NB4 (cell line): ENCODE data around the gene NANOGP8.

Experiments used
- DNase-seq: peaks from one replicate; pipeline ENCODE4 v3.0.0; 2010; ENCODE audit warnings: low read depth
- H3K4me3 ChIP-seq: one replicate; pipeline ENCODE4 v1.5.1; 2011; ENCODE audit warnings: mild to moderate bottlenecking, low read depth, low read length, moderate library complexity
- CTCF ChIP-seq: IDR thresholded peaks from one replicate; pipeline ENCODE4 v1.5.1; 2012; ENCODE audit warnings: low read depth, low read length
- MAX ChIP-seq: IDR thresholded peaks from 2 replicates; pipeline ENCODE4 v1.6.1; 2011; ENCODE audit warnings: low read depth, low read length
- MYC ChIP-seq: IDR thresholded peaks from 2 replicates; pipeline ENCODE4 v1.6.1; 2011; ENCODE audit warnings: low read depth, low read length
- POLR2A ChIP-seq: IDR thresholded peaks from 2 replicates; pipeline ENCODE4 v1.6.1; 2011; ENCODE audit warnings: mild to moderate bottlenecking; ENCODE audit not compliant: insufficient read length; ENCODE audit errors: extremely low read depth

The NANOGP8 gene

GRCh38 chr15:35104526-35105147, 19.5 kb upstream of the NANOGP8 start:
- no peak for DNase-seq

DNA sequence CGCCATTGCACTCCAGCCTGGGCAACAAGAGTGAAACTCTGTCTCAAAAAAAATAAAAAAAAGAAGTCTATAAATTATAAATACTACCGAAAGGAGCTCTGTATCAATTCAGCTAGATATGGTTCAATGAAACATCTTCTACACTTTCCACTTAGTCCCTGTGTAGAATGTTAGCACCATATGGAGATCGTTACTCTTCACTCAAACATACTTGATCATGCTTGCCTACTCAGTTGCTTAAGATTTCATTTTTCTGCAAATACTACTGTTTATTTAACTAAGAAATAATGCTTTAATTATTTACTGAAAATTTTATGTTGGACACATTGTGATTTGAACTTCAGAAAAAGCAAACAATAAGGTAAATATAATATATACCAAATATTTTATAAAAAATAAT, 17.1 kb upstream of the NANOGP8 start:
- H3K4me3 ChIP-seq: no peak overlapping the region
- DNase-seq: no peak
- TF ChIP-seq MAX: no peak
- TF ChIP-seq CTCF: no peak
- TF ChIP-seq MYC: no peak
- no peak for TF ChIP-seq POLR2A

More at GRCh38 chr15:35104526-35105147, 19.5 kb upstream of the NANOGP8 start:
- no peak overlapping the region for H3K4me3 ChIP-seq
- TF ChIP-seq POLR2A (no peak), MAX (no peak), MYC (no peak), CTCF (no peak)

DNA sequence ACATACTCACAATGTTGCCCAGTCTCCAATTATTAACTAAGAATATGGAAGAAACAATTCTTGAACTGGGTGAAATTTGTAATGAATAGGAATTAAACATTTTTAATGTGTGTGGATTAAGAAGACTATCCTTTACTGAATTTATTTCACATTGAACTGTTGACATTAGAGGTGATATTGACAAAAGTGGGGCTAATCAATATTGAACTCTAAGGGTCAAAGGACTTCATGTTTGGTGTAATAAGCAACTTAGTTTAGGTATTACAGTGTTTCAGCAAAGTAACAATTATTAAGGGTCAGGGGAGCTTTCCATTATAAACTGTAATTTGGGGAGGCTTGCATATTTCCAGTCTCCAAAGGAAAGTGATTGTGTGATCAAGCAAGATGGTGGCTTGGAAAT, 16.2 kb upstream of the NANOGP8 start:
- TF ChIP-seq POLR2A: no peak
- no peak for TF ChIP-seq MAX
- TF ChIP-seq MYC: no peak
- TF ChIP-seq CTCF: no peak

GRCh38 chr15:35098737-35099136, 13.6 kb upstream of the NANOGP8 start:
- DNase-seq: no peak
- TF ChIP-seq MYC (no peak), POLR2A (no peak), CTCF (no peak), MAX (no peak)
- H3K4me3 ChIP-seq: no peak overlapping the region

More for the DNA sequence above, 16.2 kb upstream of the NANOGP8 start:
- no peak for DNase-seq
- no peak overlapping the region for H3K4me3 ChIP-seq

GRCh38 chr15:35095941-35096340, 10.8 kb upstream of the NANOGP8 start:
- TF ChIP-seq MYC (no peak), POLR2A (no peak), MAX (no peak), CTCF (no peak)
- H3K4me3 ChIP-seq: no peak overlapping the region
- no peak for DNase-seq

- no peak for DNase-seq
- no peak overlapping the region for H3K4me3 ChIP-seq
- TF ChIP-seq POLR2A (no peak), MAX (no peak), MYC (no peak), CTCF (no peak)
Measured at GRCh38 chr15:35092846-35093245, 7.8 kb upstream of the NANOGP8 start.
